NCI-H1092 (cell line): Measurements from ENCODE around the gene CYFIP2.

Experiments
- DNase-seq: peaks from one replicate; lab custom pipeline; 2025; lab: John Stamatoyannopoulos, UW

CYFIP2 gene

DNA sequence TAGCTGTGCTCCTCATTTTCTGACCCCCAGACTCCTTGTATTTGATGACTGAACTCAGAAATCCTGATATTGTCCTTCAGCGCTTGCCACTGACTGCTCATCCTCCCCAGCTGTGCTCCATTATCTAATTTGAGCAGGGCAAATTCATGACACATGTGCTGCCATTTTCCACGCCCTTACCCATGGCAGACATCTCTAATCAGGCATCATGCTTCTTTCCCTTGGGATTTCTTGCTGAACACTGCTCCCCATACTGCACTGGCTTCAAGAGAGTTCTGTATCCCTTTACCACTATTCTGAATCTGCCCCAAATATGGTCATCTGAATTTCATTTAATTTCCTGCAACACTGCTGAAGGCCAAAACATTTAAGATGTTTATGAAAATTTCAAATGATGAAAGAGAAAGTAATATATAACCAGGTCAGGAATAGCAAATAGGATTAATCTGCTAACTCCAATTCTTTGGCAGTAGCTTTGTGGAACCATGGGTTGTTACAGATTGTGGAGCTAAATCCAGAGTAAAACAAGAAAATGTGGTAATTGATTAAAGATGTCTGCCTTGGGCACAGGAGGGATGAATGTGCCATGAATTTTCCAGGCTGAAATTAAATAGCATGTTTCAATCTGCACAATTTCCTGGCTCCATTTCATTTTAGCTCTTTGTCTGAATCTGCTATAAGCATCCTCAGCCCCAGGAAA, 93.6 kb downstream of the CYFIP2 start:
- DNase-seq: no peak

DNA sequence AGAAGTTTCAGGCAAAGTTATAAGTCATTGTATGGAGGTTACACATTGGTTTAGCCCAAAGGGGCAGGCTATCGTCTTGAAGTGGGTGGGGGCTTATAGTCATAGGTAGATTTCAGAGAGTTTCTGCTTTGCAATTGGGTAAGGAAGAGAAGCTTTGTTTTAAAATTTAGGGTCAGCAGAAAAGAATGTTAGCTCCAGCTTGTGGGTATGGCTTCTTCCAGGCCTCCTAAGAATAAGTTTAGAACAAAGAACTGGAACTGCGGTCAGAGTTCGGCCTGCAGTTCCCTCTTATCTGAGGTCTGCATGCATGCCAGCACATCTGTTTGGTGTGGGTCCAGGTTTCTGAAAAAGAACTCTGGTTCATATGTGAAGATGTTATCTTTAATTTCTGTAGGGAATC, 96.1 kb downstream of the CYFIP2 start:
- no peak for DNase-seq

DNA sequence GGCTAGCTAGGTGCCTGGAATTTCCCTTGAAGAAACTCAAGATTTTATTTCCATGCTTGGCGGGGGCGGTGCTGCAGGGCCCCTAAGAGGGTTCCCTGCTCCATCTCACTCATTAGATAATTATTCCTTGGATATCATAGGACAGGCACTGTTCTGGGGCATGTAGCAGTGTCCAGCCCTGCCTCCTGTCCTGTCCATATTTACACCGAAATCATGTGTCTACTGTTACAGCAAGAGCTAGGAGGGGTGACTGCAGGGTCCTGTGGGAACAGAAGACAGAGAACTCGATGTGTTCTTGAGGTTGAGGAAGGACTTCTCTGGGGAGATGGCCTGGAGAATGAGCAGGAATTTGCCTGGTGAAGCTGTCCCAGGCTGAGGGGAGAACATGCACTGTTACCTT, 96.6 kb downstream of the CYFIP2 start:
- no peak for DNase-seq

DNA sequence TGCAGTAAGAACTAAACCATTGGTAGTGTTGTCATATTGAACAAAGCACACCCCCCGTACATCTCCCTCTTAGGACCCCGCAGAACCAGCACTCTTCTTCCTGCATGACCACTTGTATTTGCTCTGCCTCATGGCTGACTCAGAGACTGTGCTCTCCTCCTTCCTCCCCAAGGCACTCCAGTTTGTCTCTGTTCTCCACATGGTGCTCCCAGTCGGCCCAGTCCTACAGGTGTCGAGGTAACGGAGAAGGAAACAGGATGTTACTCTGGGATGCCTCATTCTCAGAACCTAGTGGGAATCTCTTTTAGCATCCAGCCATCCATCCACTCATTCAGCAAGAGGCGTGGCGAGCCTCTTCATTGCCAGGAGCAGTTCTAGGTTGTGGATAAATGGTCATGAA, 97.1 kb downstream of the CYFIP2 start:
- no peak for DNase-seq

DNA sequence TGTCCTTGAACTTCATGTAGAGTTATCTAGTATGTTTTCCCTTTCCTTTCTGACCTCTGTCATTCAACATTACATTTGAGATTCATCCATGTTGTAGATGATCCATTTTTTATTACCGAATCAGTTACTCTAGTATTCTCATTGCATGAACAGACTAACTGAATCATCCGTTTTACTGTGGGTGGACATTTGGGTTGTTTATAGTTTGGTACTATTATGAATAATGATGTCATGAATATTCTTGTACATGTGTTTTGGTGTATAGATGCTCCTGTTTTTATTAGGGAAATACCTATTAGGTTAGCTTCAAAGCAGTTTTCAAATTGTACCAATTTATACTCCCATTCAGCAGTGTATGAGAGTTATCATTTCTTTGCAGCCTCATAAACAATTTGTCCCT, 99.8 kb downstream of the CYFIP2 start:
- DNase-seq: no peak

DNA sequence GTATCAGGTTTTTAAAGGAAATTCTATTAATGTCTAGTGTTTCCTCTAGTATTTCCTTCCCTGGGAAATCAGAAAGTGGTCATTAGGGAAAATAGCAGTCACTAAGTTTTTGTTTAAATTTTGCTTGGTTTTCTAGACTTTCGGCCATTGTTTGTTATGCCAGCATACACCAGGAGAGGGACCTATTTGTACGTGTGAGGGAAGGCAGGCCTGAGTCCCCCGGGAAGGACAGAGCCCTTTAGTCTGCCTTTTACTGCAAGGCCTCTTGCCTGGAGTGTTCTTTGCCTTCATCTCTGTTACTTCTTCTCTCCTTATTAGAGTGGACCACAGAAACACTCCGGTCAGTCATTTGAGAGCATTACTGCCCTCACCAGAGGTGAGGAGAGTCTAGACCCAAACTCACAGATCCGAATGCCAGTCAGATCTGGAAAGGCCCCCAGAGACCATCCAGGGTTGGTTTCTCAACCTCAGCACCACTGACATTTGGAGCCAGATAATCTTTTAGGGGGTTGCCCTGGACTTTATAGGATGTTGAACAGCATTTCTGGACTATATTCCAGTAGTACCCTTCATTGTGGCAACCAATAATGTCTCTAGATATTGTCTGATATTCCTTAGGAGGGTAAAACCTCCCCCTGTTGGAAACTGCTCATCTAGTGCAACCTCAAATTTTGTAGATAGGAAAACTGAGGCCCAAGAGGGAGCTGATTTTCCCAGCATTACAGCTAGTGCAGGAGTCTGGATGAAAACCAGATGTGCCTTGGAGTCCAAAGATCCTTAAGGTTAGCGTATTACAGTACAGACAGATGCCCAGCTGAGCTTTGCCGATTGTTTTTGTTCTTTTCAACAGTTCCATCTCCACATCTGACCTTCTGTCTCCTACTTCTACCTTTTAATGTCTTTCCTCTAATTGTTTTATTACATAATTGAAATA, 101.1 kb downstream of the CYFIP2 start:
- no peak for DNase-seq

DNA sequence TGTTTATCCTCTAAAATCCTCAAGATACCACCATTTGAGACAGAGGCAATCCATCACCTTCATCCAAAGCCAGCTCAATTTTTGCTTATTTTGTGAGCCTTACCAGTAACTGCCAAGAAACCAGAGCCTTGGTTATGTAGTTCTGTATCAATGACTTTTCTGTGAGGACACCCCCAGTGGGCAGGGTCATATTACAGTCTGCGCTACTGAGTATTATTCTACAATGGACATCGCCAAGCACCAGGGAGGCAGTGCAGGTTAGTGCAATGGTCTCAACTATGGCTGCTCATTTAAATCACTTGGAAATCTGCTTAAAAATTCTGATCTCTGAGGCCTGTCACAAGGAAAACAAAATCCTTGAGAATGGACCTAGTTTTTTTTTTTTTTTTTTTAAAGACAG, 103.6 kb downstream of the CYFIP2 start:
- no peak for DNase-seq

DNA sequence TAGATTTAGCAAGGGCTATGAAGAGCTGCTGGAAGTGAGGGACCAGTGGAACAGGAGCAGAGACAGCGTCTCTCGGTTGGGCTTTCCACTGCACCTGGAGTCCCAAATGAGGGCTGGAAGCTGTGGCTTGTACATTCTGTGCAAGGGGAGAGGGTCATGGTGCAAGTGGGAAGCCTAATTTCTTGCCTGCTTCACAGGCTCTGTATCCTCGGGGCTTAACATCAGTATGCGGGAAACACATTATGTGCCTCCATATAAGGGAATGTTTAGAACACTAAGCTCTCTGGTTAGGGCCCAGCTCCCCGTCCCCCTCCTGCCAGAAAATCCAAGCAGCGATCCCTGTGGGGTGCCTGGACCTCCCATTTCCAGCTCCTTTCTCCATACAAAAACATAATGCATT, 105.0 kb downstream of the CYFIP2 start:
- DNase-seq: no peak

DNA sequence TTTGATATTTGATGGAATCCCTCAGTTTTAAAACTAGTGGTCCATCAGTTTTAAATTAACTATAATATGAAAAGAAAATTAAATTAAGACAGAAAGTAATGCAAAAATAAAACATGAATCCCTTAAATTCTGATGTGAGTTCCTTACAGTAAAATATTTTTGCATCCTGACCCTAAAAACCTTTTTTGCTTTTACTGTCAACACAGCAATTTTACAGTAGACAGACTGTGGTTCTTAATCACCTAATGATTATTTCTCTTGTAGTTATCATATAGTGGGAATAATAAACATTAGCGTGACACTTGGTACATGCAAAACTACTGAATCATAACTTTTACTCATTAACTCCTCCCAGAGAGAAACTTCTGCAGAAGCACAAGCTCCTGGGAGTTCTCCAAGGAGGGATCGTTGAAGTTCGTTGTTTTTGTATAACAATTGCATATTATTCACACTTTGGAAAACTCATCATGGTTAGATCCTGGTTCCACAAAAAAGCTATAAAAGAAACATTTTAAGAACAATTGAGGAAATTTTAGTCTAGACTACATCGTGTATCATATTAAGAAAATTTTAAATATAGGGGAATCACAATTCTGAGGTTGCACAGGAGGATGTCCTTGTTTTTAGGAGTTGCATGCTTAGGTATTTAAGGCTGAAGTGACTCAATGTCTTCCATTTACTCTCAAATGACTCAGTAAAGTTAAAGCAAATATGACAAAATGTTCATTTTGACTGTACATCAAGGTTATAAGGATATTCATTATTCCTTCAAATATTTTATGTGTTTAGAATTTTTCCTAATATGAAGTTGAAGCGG, 105.9 kb downstream of the CYFIP2 start:
- no peak for DNase-seq

DNA sequence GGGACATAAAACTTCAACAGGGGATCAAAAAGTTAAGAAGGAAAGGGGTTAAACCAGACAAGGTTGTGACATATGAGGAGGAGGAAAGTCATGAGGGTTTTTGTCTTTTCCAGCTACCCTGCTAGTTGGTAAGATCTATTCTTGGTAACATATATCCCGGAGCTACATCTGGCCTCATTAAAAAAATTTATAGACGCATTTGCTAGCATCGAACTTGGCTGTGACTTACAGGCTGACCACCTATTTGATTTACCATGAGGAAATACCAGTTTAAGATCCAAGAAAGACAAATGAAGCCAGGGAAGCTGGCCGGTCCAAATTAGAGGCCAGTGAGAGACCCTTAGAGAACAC, 106.5 kb downstream of the CYFIP2 start:
- DNase-seq: no peak

DNA sequence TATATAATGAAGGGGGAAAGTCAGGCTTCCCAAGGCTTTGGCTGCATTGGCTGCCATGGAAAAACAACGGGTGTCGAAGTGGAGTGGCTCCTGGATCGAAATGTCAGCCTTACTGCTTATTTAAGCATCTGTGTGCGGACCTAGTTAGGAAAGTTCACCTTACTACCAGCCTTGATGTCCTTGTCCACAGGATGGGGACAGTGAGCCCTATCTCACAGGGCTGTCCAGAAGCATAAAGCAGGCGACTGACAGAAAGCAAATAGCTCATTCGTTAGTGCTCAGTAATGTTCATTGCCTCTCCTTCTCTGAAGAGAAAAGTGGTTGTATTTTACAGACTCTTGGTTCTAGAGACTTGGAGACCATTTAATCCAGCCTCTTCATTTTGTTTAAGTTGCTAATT, 112.6 kb downstream of the CYFIP2 start:
- DNase-seq: no peak

DNA sequence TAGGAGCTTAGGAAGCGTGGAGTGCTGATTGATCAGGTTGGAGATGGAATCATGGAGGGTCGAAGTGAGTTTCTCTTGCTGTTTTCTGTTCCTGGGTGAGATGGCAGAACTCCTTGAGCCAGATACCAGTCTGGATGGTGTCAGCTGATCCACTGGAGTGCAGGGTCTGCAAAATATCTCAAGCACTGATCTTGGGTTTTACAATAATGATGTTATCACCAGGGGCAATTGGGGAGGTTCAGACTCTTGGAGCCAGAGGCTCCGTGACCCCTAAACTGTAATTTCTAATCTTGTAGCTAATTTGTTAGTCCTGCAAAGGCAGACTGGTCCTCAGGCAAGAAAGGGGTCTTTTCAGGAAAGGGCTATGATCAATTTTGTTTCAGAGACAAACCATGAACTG, 114.1 kb downstream of the CYFIP2 start:
- no peak for DNase-seq

DNA sequence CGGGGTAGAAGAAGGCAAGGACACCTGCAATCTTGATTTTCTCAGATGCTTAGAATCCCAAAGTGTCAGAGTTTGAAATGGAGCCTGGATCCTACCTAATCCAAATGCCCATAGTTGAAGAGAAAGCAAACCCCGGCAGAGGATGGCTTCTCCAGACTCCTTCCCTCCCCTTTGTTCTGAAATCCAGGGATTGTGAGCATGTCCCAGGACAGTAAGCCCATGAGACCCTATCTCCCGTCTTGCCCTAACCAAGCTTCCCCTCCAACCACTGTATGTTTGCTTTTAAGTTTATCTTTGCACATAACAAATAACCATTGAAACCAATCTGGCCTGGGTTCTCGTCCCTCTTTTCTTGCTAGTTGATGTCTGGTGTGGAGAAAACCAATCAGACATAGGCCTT, 115.8 kb downstream of the CYFIP2 start:
- DNase-seq: no peak

DNA sequence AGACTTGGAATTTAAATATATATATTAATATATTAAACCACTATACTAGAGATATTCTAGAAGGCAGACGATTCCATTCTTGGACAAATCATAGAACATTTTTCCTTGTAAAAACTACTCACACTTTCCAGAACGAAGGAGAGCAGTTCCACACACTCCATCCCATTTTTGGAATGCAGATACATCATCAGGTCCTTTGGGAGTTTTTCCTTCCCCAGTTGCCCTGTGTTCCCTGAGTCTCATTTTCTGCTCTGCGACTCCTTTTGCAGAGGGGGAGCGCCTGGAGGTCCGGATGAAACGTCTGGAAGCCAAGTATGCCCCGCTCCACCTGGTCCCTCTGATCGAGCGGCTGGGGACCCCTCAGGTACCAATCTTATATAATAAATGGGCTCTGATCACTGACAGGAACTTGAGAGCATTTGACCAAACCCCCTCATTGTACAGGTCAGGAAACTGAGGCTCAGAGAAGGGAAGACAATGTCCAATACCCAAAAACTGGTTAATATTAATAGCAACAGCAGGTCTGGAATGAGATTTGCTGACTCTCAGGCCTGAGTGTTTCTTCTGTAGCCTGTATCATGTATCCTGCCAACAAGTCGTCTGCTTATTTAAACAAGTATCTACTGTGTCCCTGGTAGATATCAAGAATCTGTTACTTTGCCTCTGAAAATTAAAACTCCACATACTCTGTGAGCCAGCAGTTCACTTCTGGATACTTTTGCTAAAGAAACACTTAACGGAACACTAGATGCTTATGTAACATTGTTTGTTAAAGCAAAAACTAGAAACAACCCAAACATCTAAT, 117.3 kb downstream of the CYFIP2 start:
- no peak for DNase-seq

DNA sequence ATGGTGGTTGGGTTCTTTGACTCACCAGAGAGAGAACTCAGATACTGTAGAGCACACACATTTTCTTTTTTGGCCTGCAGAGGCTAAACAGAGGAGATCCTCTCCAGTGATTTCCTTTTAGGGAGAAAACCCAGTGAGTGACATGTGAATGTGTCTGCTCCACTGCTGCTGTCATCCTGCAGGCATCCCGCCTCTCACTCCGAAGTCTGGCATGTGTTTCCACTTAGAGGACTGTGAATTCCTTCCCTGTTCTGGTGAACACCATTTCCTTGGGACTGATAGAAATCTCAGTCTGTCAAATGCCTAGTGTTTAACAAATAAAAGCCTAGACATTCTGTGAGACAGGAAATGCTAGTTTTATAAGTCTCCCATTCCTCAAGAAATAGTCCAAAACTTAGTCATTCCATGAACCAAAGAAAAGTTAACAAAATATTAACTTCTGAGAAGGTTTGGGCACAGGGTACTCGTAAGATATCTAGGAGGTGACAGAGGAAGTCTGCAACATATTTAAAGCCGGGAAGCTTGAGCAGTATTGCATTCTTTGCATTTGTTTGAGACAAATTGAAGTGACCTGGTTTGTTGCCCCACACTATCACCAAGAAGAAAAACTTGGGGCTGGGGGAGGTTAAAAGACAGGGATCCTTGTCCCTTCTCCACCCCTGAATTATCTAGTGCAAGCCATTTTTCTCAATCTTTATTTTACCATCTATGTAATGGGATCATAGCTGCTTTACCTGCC, 119.2 kb downstream of the CYFIP2 start:
- no peak for DNase-seq

DNA sequence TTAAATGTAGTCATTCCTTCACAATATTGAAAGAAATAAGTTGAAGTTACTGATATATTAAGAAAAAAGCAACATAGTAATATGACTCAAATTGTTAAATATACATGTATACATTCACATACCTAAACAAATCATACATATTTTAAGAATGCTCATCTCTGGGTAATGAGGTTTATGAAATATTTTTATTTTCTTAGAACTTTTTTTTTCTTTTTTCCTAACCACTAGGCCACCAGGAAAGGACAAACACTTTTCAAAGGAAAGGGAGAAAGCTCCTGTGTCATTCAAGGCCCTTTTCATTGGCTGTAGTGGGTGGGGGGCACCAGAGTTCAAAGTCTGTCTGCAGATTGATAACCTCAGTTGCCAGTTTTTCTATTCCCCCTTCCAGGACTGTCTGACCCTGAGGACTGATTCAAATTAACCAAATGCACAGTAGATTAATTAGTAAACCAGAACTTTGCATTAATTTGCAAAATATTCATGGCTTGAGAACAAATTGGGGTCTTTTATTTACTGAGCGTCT, 121.2 kb downstream of the CYFIP2 start:
- DNase-seq: no peak

DNA sequence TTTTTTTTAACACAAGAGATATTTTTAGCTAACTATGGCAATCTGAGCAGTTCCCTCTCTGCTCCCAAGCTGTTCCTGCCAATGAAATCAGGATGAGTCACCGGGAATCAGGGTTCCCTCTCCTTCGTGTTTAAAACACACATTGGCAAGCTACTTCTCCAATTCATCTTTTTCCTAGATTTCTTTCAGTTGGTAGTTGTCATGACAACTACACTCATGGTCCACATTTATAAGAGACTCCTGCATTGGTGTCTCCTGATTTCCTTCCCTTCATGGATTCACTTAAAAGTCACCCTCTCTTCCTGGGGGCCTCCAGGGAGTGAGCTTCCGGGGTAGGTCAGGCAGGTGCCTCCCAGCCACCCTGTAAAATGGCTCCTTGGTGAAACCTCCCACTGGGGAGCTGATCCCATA, 121.8 kb downstream of the CYFIP2 start:
- no peak for DNase-seq

DNA sequence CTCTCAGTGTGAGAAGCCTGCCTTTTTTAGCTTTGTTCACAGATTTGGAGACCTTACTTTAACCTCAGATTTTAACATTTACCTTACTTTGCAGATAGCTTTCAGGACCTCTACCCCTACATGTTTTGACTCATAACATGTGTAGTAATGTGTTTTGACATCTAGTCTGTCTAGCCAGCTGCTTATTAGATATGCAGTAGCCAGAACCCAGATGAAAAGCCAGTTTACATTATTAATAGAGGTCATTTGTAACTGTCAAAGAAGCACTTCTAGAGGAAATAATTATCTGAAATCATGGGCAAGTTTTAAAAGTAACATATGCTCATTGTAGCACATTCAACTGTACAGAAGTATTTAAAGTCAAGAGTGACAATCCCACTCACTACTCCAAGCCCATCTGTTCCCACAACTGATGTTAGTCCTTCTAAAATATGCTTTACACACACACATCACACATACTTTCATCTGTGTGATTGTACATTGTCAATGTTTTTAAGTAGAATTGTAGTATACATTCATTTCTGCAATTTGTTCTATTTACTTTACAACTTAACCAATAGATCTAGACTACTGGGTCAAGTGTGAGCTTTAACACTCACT, 122.3 kb downstream of the CYFIP2 start:
- no peak for DNase-seq

DNA sequence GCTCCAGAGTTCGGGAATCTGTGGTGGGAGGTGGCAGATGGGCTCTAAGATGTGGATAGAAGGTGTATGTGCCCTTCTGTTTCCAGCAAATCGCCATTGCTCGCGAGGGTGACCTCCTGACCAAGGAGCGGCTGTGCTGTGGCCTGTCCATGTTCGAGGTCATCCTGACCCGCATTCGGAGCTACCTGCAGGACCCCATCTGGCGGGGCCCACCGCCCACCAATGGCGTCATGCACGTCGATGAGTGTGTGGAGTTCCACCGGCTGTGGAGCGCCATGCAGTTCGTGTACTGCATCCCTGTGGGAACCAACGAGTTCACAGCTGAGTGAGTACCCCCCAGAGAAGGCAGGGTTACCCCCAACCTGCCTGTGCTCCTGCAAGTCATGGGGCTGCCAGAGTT, 123.2 kb downstream of the CYFIP2 start:
- no peak for DNase-seq

DNA sequence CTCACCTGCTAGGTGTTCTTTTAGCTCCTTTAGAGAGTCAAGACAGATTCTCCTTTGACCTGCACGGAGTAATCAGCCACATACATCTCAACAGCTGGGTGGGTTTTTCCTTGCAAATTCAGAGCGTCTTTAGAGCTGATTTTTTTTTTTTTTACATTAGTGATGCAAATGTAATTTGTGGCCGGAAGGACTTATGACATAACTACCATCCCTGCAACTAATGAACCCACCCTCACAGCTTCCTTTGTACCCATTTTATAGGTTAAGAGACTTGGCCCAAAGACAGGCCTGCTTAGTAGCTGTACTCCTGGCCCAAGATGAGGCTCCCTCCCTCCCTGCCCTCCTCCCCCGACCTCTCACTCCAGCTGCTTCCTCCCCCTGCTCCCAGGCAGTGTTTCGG, 124.2 kb downstream of the CYFIP2 start:
- no peak for DNase-seq
